ENCODE measurements around the gene WIZ. TPM values are rescaled to one million over a fixed set of nuclear protein-coding genes. Genes with fewer than 3 reads are reported as not detected.

WIZ gene
- total RNA-seq, 4 donors from 2014 or later: 39.1 to 44.9 (median 41.0) TPM

GRCh38 chr19:15404780-15405211, 45.0 kb downstream of the WIZ start:
- Histone ChIP-seq H3K36me3 (peaks cover 62% of the 10 kb centered on the region), H3K4me1 (peaks cover 20% of the 10 kb centered on the region), H3K4me3 (no peak overlapping the region), H3K9me3 (no peaks in the 10 kb centered on the region), H3K27ac (no peak overlapping the region), H3K27me3 (no peaks in the 10 kb centered on the region)
- 47% methylated on average over 3 of the region's 3 CpGs for WGBS
- DNase-seq (ENCODE audit: low spot score in 2 of 2): no peak
- TF ChIP-seq, protein P1, sequence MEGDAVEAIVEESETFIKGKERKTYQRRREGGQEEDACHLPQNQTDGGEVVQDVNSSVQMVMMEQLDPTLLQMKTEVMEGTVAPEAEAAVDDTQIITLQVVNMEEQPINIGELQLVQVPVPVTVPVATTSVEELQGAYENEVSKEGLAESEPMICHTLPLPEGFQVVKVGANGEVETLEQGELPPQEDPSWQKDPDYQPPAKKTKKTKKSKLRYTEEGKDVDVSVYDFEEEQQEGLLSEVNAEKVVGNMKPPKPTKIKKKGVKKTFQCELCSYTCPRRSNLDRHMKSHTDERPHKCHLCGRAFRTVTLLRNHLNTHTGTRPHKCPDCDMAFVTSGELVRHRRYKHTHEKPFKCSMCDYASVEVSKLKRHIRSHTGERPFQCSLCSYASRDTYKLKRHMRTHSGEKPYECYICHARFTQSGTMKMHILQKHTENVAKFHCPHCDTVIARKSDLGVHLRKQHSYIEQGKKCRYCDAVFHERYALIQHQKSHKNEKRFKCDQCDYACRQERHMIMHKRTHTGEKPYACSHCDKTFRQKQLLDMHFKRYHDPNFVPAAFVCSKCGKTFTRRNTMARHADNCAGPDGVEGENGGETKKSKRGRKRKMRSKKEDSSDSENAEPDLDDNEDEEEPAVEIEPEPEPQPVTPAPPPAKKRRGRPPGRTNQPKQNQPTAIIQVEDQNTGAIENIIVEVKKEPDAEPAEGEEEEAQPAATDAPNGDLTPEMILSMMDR (IDR thresholded peaks at IDR 0.05): no peak
- no peak for TF ChIP-seq POLR2AphosphoS5 (IDR thresholded peaks at IDR 0.05)
- TF ChIP-seq POLR2A (IDR thresholded peaks at IDR 0.05): no peak
- no peak for TF ChIP-seq EP300 (IDR thresholded peaks at IDR 0.05)

DNA sequence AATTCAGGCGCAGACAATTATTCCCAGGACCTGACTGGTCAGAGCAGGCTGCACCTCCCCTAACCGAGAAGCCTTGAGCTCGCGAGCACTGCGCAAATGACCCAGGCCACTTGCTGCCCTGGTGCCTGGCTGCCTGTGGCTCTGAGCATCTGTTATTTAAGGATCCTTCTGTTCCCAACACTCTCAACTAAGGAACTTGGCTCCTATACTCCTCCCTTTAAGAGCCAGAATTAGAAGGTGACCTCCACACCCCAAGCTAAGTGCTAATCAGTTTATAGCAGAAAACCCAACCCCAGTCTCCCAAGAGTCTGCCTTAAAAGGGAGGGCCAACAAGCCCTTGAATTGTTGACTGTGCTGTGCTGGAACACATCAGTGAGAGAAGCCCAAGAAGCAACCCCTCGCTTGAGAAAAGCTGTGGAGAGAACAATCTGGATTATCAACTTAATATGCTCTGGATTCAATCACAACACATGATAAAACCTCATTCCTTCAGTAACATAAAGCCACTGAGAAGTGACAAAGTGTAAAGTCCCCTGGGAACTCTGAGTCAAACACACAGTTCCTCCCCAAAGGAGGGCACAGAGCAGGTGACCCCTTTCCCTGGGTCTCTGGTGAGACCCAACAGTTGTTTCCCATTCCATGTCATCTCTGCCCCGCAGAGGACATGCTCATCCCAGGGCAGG, 45.5 kb downstream of the WIZ start:
- no peak overlapping the region for H3K27ac ChIP-seq

DNA sequence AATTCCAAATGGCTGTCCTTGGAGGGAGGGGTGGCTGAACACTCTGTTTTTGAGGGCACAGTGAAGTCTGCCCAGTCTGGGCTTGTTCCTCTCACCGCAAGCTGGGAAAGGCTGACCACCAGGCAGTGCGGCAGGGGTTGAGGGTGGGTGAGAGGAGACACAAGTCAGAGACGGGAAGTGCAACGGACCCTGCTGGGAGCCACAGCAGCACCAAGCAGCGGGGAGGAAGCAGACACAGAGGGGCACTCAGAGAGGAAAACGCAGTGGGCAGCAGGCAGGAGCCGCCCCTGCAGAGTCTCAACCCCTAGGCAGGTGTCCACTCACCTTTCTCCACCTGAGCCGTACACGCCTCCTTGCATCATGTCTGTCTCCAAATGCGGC, 46.6 kb downstream of the WIZ start:
- Histone ChIP-seq H3K27me3 (no peaks in the 10 kb centered on the region), H3K4me1 (peaks cover 20% of the 10 kb centered on the region), H3K36me3 (peaks cover 63% of the 10 kb centered on the region), H3K4me3 (no peak overlapping the region), H3K9me3 (no peaks in the 10 kb centered on the region), H3K27ac (no peak overlapping the region)
- WGBS: 91% methylated on average over 9 of the region's 10 CpGs
- TF ChIP-seq, protein P1 (IDR thresholded peaks at IDR 0.05): no peak
- TF ChIP-seq EP300 (IDR thresholded peaks at IDR 0.05): no peak
- no peak for TF ChIP-seq POLR2AphosphoS5 (IDR thresholded peaks at IDR 0.05)
- no peak for TF ChIP-seq POLR2A (IDR thresholded peaks at IDR 0.05)
- no peak for DNase-seq (ENCODE audit: low spot score in 2 of 2)

More for the DNA sequence above, 45.5 kb downstream of the WIZ start:
- no peak for TF ChIP-seq EP300 (IDR thresholded peaks at IDR 0.05)
- no peak for TF ChIP-seq POLR2A (IDR thresholded peaks at IDR 0.05)
- TF ChIP-seq, protein P1 (IDR thresholded peaks at IDR 0.05): no peak
- no peak for TF ChIP-seq POLR2AphosphoS5 (IDR thresholded peaks at IDR 0.05)
- Histone ChIP-seq H3K36me3 (peaks cover 62% of the 10 kb centered on the region), H3K4me3 (no peak overlapping the region), H3K4me1 (peaks cover 20% of the 10 kb centered on the region), H3K9me3 (no peaks in the 10 kb centered on the region), H3K27me3 (no peaks in the 10 kb centered on the region)
- no peak for DNase-seq (ENCODE audit: low spot score in 2 of 2)
- WGBS: 82% methylated on average over 6 of the region's 7 CpGs

DNA sequence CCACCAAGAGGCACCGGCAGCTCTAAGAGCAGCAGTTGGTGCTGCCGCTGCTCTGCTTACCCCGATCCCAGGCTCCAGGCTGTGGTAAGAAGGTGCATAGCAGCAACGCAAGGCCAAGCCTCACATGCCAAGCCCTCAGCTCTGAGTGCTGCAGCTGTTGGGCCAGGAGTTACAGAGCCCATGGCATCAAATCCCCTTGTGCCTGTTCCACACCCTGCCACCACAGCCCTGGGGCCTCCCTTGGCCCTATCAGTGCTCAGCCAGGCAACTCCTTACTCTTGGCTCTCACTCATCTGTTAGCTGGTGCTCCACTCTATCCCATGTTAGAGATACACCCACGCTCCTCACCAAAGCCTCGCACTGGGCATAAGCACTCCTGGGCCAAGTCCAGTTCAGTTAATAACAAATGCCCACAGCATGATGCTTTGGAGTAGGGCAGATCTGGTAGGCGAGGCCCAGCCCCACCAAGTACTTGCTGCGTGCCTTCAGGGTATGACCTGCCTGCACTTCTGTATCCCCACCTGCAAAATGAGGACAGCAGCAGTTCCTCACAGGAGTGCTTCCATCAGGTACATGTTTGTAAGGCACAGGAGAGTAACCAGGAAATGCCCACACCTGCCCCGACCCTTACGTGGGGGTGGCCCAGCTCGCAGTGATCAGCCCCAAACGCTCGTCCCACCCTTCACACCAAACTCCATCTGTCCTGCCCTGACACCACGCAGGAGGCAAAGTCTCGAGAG, 47.2 kb downstream of the WIZ start:
- no peak for DNase-seq (ENCODE audit: low spot score in 2 of 2)
- Histone ChIP-seq H3K27ac (no peak overlapping the region), H3K9me3 (no peaks in the 10 kb centered on the region), H3K4me3 (no peak overlapping the region), H3K4me1 (peaks cover 20% of the 10 kb centered on the region), H3K27me3 (no peaks in the 10 kb centered on the region), H3K36me3 (peaks cover 66% of the 10 kb centered on the region)
- WGBS: 90% methylated on average over 12 of the region's 15 CpGs
- TF ChIP-seq EP300 (IDR thresholded peaks at IDR 0.05) (no peak), POLR2A (IDR thresholded peaks at IDR 0.05) (no peak), POLR2AphosphoS5 (IDR thresholded peaks at IDR 0.05) (no peak)
- TF ChIP-seq, protein P1 (IDR thresholded peaks at IDR 0.05): no peak

- H3K4me1 ChIP-seq: peaks cover 17% of the 10 kb centered on the region
- no peak overlapping the region for H3K4me3 ChIP-seq
- peak overlapping the region; percentile 6 for H3K27ac ChIP-seq
- H3K27me3 ChIP-seq: no peaks in the 10 kb centered on the region
- TF ChIP-seq EP300 (IDR thresholded peaks at IDR 0.05): no peak
- TF ChIP-seq POLR2A (IDR thresholded peaks at IDR 0.05): no peak
- TF ChIP-seq, protein P1 (IDR thresholded peaks at IDR 0.05): no peak
- no peak for TF ChIP-seq POLR2AphosphoS5 (IDR thresholded peaks at IDR 0.05)
- WGBS: 80% methylated on average over 1 of the region's 17 CpGs
- no peak for DNase-seq (ENCODE audit: low spot score in 2 of 2)
- H3K9me3 ChIP-seq: no peaks in the 10 kb centered on the region
- H3K36me3 ChIP-seq: peaks cover 75% of the 10 kb centered on the region
Observed at GRCh38 chr19:15401397-15401710, 48.4 kb downstream of the WIZ start.

Measured in suprapubic skin (tissue), 4 donors.